ENCODE data around the gene SLC6A3. TPM values are rescaled to one million over a fixed set of nuclear protein-coding genes. Genes with fewer than 3 reads are reported as not detected.

Gene SLC6A3
- total and polyA plus RNA-seq, 2 donors (not counting 3 experiments of a cell fraction or from before 2014, with no cell fraction given), result not detected

DNA sequence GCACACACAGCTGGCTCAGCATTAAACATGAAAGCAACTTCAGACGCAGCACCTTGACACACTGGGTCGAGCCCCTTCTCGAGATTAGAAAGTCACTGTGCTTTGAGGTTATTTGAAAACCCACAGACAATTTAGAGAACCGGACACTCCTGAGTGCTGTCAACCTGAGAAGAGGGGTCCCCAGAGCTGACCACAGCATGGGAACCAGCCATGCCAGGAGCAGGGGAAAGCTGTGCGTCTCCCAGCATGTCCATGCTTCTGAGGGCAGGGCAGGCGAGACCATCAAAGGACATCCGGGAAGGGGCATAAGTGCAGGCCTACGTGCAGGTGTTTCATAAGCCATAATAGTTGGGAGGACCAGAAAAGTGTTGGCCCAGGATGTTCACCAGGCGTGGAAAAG lies 20.5 kb downstream of the SLC6A3 start:
- Histone ChIP-seq H3K4me3 (replicated peaks in 1 of 3; ENCODE audit: insufficient read depth in 1 of 3, low read depth in 1 of 3, low read length in 3 of 3) (no peak overlapping the region), H2AFZ (ENCODE audit: low read depth, low read length) (no peak overlapping the region), H3K27ac (ENCODE audit: insufficient read depth, low read depth, low read length) (no peak overlapping the region), H3K4me2 (ENCODE audit: insufficient read depth, low read length) (no peak overlapping the region), H3K36me3 (ENCODE audit: control insufficient read depth in 2 of 2, extremely low read depth in 1 of 2, insufficient read depth in 2 of 2, low read length in 2 of 2) (no peaks in the 10 kb centered on the region), H3K9me1 (replicated peaks; ENCODE audit: control insufficient read depth, extremely low read depth, insufficient read depth, low read length) (no peaks in the 10 kb centered on the region), H3K9me3 (replicated peaks; ENCODE audit: control insufficient read depth, insufficient read depth, low read length) (peaks cover 2% of the 10 kb centered on the region), H3K9ac (replicated peaks; ENCODE audit: extremely low read depth, insufficient read depth, low read length) (no peak overlapping the region), H3K4me1 (ENCODE audit: control insufficient read depth, extremely low read depth, insufficient read depth, low read length) (no peaks in the 10 kb centered on the region), H3K27me3 (ENCODE audit: control insufficient read depth in 2 of 2, insufficient read depth in 2 of 2, low read length in 2 of 2) (no peaks in the 10 kb centered on the region), H4K20me1 (replicated peaks; ENCODE audit: control insufficient read depth, extremely low read depth, insufficient read depth, low read length) (no peaks in the 10 kb centered on the region), H3K79me2 (ENCODE audit: control insufficient read depth, insufficient read depth, low read length) (no peaks in the 10 kb centered on the region)
- no TSS peak for BruUV-seq (replicated peaks)
- no peak for TF ChIP-seq JUN (IDR thresholded peaks at IDR 0.05; ENCODE audit: borderline replicate concordance, insufficient read depth, insufficient read length, low read depth)
- TF ChIP-seq, protein P1, sequence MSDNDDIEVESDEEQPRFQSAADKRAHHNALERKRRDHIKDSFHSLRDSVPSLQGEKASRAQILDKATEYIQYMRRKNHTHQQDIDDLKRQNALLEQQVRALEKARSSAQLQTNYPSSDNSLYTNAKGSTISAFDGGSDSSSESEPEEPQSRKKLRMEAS (IDR thresholded peaks at IDR 0.05; ENCODE audit: insufficient read depth, insufficient read length), result no peak
- TF ChIP-seq, protein P2, sequence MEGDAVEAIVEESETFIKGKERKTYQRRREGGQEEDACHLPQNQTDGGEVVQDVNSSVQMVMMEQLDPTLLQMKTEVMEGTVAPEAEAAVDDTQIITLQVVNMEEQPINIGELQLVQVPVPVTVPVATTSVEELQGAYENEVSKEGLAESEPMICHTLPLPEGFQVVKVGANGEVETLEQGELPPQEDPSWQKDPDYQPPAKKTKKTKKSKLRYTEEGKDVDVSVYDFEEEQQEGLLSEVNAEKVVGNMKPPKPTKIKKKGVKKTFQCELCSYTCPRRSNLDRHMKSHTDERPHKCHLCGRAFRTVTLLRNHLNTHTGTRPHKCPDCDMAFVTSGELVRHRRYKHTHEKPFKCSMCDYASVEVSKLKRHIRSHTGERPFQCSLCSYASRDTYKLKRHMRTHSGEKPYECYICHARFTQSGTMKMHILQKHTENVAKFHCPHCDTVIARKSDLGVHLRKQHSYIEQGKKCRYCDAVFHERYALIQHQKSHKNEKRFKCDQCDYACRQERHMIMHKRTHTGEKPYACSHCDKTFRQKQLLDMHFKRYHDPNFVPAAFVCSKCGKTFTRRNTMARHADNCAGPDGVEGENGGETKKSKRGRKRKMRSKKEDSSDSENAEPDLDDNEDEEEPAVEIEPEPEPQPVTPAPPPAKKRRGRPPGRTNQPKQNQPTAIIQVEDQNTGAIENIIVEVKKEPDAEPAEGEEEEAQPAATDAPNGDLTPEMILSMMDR (IDR thresholded peaks at IDR 0.05; ENCODE audit: extremely low read depth in 1 of 2, insufficient read depth in 1 of 2, low read depth in 1 of 2, low read length in 2 of 2), result no peak
- no peak for TF ChIP-seq POLR2A (IDR thresholded peaks at IDR 0.05; ENCODE audit: low read depth, low read length)
- no peak for TF ChIP-seq EZH2 (IDR thresholded peaks at IDR 0.05; ENCODE audit: borderline replicate concordance, low read depth, low read length, severe bottlenecking)
- TF ChIP-seq GATA2 (IDR thresholded peaks at IDR 0.05; ENCODE audit: insufficient read depth, insufficient read length, low read depth, low read length), result no peak
- no peak for TF ChIP-seq POLR2AphosphoS5 (IDR thresholded peaks at IDR 0.05; ENCODE audit: insufficient read depth, low read depth, low read length)
- TF ChIP-seq FOS (IDR thresholded peaks at IDR 0.05; ENCODE audit: borderline replicate concordance, insufficient read depth, low read length), result no peak
- TF ChIP-seq MYC (IDR thresholded peaks at IDR 0.05; ENCODE audit: low read depth, low read length), result no peak
- FAIRE-seq (no peak), DNase-seq (ENCODE audit: low read depth, low spot score) (no peak)
- intact Hi-C loops (cut with micrococcal nuclease), result no loop called here
- ChIA-PET CTCF (no interaction called here), POLR2A (no interaction called here)
- dilution Hi-C loops (cut with MboI; ENCODE audit: extremely low pct_ligation_motif_present, low sequenced_read_pairs), result no loop called here
